ENCODE data around the gene UBN1. TPM values are rescaled to one million over a fixed set of nuclear protein-coding genes. Genes with fewer than 3 reads are reported as not detected.
"Not testable (repeated sequence)": the region's sequence is repeated elsewhere in the genome, so short reads cannot be mapped to it uniquely, and the experiment has no call there.

UBN1 gene
- total RNA-seq, 1 experiment from 2014 or later: 21.4 TPM

- no peak overlapping the region for H3K4me3 ChIP-seq (ENCODE audit: low read length)
- peaks cover 4% of the 10 kb centered on the region; the same call in 1 of the 2 replicates for H3K79me2 ChIP-seq (ENCODE audit: low read length)
- ATAC-seq (no peak), DNase-seq (no peak)
- H3K4me1 ChIP-seq (ENCODE audit: insufficient read depth, low read length): peaks cover 19% of the 10 kb centered on the region
- TF ChIP-seq EZH2phosphoT487 (IDR thresholded peaks at IDR 0.05; ENCODE audit: borderline replicate concordance, low read length): no peak
- no peak overlapping the region for H3K4me2 ChIP-seq (ENCODE audit: low read length)
- no peaks in the 10 kb centered on the region for H4K20me1 ChIP-seq (ENCODE audit: low read length)
- H3K9me3 ChIP-seq (ENCODE audit: low read length): peaks cover 6% of the 10 kb centered on the region
- no peaks in the 10 kb centered on the region for H3K9me2 ChIP-seq (replicated peaks; ENCODE audit: low read length)
- POLR2A ChIA-PET (ENCODE audit: unreplicated experiment): no interaction called here
- H3F3A ChIP-seq (ENCODE audit: low read length, unreplicated experiment): no peaks in the 10 kb centered on the region
- peaks cover 10% of the 10 kb centered on the region for H3K36me3 ChIP-seq (ENCODE audit: low read depth, low read length)
- H3K27ac ChIP-seq (ENCODE audit: low read length): no peak overlapping the region
- no peaks in the 10 kb centered on the region for H3K27me3 ChIP-seq (ENCODE audit: low read length)
- BruUV-seq (replicated peaks): no TSS peak
- CTCF ChIA-PET: no interaction called here
- no peak overlapping the region for H2AFZ ChIP-seq (ENCODE audit: low read length)
- no peak overlapping the region for H3K9ac ChIP-seq (ENCODE audit: low read length)
- intact Hi-C loops (cut with micrococcal nuclease): no loop called here
Observed at GRCh38 chr16:4928227-4928626, 80.9 kb downstream of the UBN1 start.

GRCh38 chr16:4929619-4930018 is 82.3 kb downstream of the UBN1 start:
- CTCF ChIA-PET; H3F3A ChIP-seq (ENCODE audit: low read length, unreplicated experiment); H3K9me3 ChIP-seq (ENCODE audit: low read length); ATAC-seq; POLR2A ChIA-PET (ENCODE audit: unreplicated experiment); H4K20me1 ChIP-seq (ENCODE audit: low read length); H2AFZ ChIP-seq (ENCODE audit: low read length); intact Hi-C loops (cut with micrococcal nuclease); H3K9ac ChIP-seq (ENCODE audit: low read length); H3K27me3 ChIP-seq (ENCODE audit: low read length); H3K4me2 ChIP-seq (ENCODE audit: low read length); H3K9me2 ChIP-seq (replicated peaks; ENCODE audit: low read length); H3K79me2 ChIP-seq (ENCODE audit: low read length); H3K27ac ChIP-seq (ENCODE audit: low read length); DNase-seq; H3K36me3 ChIP-seq (ENCODE audit: low read depth, low read length); BruUV-seq (replicated peaks); H3K4me3 ChIP-seq (ENCODE audit: low read length): not testable (repeated sequence)
- H3K4me1 ChIP-seq (ENCODE audit: insufficient read depth, low read length): peaks cover 16% of the 10 kb centered on the region

- Histone ChIP-seq H4K20me1 (ENCODE audit: low read length) (no peaks in the 10 kb centered on the region), H3F3A (ENCODE audit: low read length, unreplicated experiment) (no peaks in the 10 kb centered on the region), H3K27me3 (ENCODE audit: low read length) (no peaks in the 10 kb centered on the region), H3K79me2 (ENCODE audit: low read length) (peaks cover 13% of the 10 kb centered on the region; the same call in 1 of the 2 replicates), H3K9me3 (ENCODE audit: low read length) (peaks cover 6% of the 10 kb centered on the region), H3K9me2 (replicated peaks; ENCODE audit: low read length) (no peaks in the 10 kb centered on the region), H3K4me2 (ENCODE audit: low read length) (no peak overlapping the region), H3K27ac (ENCODE audit: low read length) (no peak overlapping the region), H2AFZ (ENCODE audit: low read length) (no peak overlapping the region), H3K4me1 (ENCODE audit: insufficient read depth, low read length) (no peaks in the 10 kb centered on the region), H3K9ac (ENCODE audit: low read length) (no peak overlapping the region), H3K4me3 (ENCODE audit: low read length) (no peak overlapping the region), H3K36me3 (ENCODE audit: low read depth, low read length) (peaks cover 10% of the 10 kb centered on the region)
- ChIA-PET POLR2A (ENCODE audit: unreplicated experiment) (no interaction called here), CTCF (no interaction called here)
- TF ChIP-seq CTCF (conservative IDR thresholded peaks at IDR 0.05; ENCODE audit: low read depth, low read length) (no peak), EZH2 (IDR thresholded peaks at IDR 0.05; ENCODE audit: low read length, unreplicated experiment) (no peak), EZH2phosphoT487 (IDR thresholded peaks at IDR 0.05; ENCODE audit: borderline replicate concordance, low read length) (no peak)
- no TSS peak for BruUV-seq (replicated peaks)
- ATAC-seq (no peak), DNase-seq (no peak)
- intact Hi-C loops (cut with micrococcal nuclease): no loop called here
Observed at GRCh38 chr16:4931381-4931780, 84.1 kb downstream of the UBN1 start.

Other genes starting within 250 kb of the UBN1 start
- 24.6 and 28.2 TPM in 2 replicates for gene UBALD1, start 232.6 kb upstream of the UBN1 start, total RNA-seq (2014; rRNA removed)
- gene MGRN1, start 222.7 kb upstream of the UBN1 start, total RNA-seq (2014; rRNA removed): 22.7 and 38.2 TPM in 2 replicates
- gene NUDT16L1, start 153.9 kb upstream of the UBN1 start, total RNA-seq (2014; rRNA removed): 49.9 and 64.3 TPM in 2 replicates
- gene ANKS3, start 113.2 kb upstream of the UBN1 start, total RNA-seq (2014; rRNA removed): 22.6 and 25.1 TPM in 2 replicates
- gene DNAAF8, start 112.9 kb upstream of the UBN1 start, total RNA-seq (2014; rRNA removed): 0.58 and 1.2 TPM in 2 replicates
- 8.6 and 10.4 TPM in 2 replicates for gene ZNF500, start 80.3 kb upstream of the UBN1 start, total RNA-seq (2014; rRNA removed)
- not detected in 2 replicates for gene SEPTIN12, start 59.1 kb upstream of the UBN1 start, total RNA-seq (2014; rRNA removed)
- gene SMIM22, start 52.1 kb upstream of the UBN1 start, total RNA-seq (2014; rRNA removed): not detected in 2 replicates
- gene ROGDI, start 44.8 kb upstream of the UBN1 start, total RNA-seq (2014; rRNA removed): 23.3 and 24.1 TPM in 2 replicates
- gene GLYR1, start 193 bp upstream of the UBN1 start, total RNA-seq (2014; rRNA removed): 30.6 and 41.2 TPM in 2 replicates
- gene PPL, start 89.7 kb downstream of the UBN1 start, total RNA-seq (2014; rRNA removed): 18.8 and 22.8 TPM in 2 replicates
- not detected in 2 replicates for gene SEC14L5, start 110.8 kb downstream of the UBN1 start, total RNA-seq (2014; rRNA removed)
- gene NAGPA, start 186.5 kb downstream of the UBN1 start, total RNA-seq (2014; rRNA removed): 26.2 and 42.9 TPM in 2 replicates
- gene C16orf89, start 218.5 kb downstream of the UBN1 start, total RNA-seq (2014; rRNA removed): not detected in 2 replicates
- 22.9 and 29.7 TPM in 2 replicates for gene ALG1, start 224.4 kb downstream of the UBN1 start, total RNA-seq (2014; rRNA removed)

Measured in PC-3 (cell line).